NCI-H1105 (cell line): Measurements from ENCODE around the gene CAPN7.
A peak's percentile ranks its signal among the peaks of the same experiment; 100 is the strongest.

ENCODE experiments used
- DNase-seq: peaks from one replicate; lab custom pipeline; 2025; lab: John Stamatoyannopoulos, UW

The CAPN7 gene

GRCh38 chr3:15246186-15246585 is 40.1 kb downstream of the CAPN7 start:
- no peak for DNase-seq

GRCh38 chr3:15253023-15253697 is 47.1 kb downstream of the CAPN7 start:
- DNase-seq, result no peak

GRCh38 chr3:15255215-15255614 is 49.2 kb downstream of the CAPN7 start:
- DNase-seq, result no peak

- DNase-seq, result no peak
Measured at GRCh38 chr3:15256861-15257341, 50.9 kb downstream of the CAPN7 start.

- no peak for DNase-seq
Measured at GRCh38 chr3:15258720-15259119, 52.7 kb downstream of the CAPN7 start.

GRCh38 chr3:15260531-15260930 is 54.5 kb downstream of the CAPN7 start:
- DNase-seq, result no peak

GRCh38 chr3:15261274-15261673 is 55.2 kb downstream of the CAPN7 start:
- DNase-seq, result no peak

- DNase-seq, result no peak
Measured at GRCh38 chr3:15262021-15262420, 56.0 kb downstream of the CAPN7 start.

- no peak for DNase-seq
Measured at GRCh38 chr3:15263120-15263519, 57.1 kb downstream of the CAPN7 start.

- DNase-seq, result no peak
Measured at GRCh38 chr3:15263926-15264325, 57.9 kb downstream of the CAPN7 start.

GRCh38 chr3:15264486-15264885 is 58.4 kb downstream of the CAPN7 start:
- DNase-seq, result no peak

- no peak for DNase-seq
Measured at GRCh38 chr3:15265655-15266509, 59.8 kb downstream of the CAPN7 start.

GRCh38 chr3:15266510-15267376 is 60.7 kb downstream of the CAPN7 start:
- no peak for DNase-seq

- DNase-seq, result no peak
Measured at GRCh38 chr3:15267502-15267901, 61.5 kb downstream of the CAPN7 start.

- DNase-seq, result peak; percentile 42
Measured at GRCh38 chr3:15268033-15268631, 62.1 kb downstream of the CAPN7 start.

GRCh38 chr3:15269091-15269989 is 63.3 kb downstream of the CAPN7 start:
- DNase-seq, result no peak

GRCh38 chr3:15271030-15271429 is 65.0 kb downstream of the CAPN7 start:
- DNase-seq, result no peak

- no peak for DNase-seq
Measured at GRCh38 chr3:15271785-15272381, 65.8 kb downstream of the CAPN7 start.

GRCh38 chr3:15272426-15273196 is 66.6 kb downstream of the CAPN7 start:
- DNase-seq, result no peak

- DNase-seq, result no peak
Measured at GRCh38 chr3:15273227-15273626, 67.2 kb downstream of the CAPN7 start.
